Activated CD4-positive, CD25-positive, alpha-beta regulatory T cell treated with anti-CD3 and anti-CD28 coated beads, Interleukin-2, amount 50 U/mL, for 72 hours (primary cell): Measurements from ENCODE around the gene TMEM126B.
"Not testable (repeated sequence)": the region's sequence is repeated elsewhere in the genome, so short reads cannot be mapped to it uniquely, and the experiment has no call there.

ENCODE experiments used
- DNase-seq: peaks from one replicate; pipeline ENCODE4 v3.0.0; 2021

Gene TMEM126B

DNA sequence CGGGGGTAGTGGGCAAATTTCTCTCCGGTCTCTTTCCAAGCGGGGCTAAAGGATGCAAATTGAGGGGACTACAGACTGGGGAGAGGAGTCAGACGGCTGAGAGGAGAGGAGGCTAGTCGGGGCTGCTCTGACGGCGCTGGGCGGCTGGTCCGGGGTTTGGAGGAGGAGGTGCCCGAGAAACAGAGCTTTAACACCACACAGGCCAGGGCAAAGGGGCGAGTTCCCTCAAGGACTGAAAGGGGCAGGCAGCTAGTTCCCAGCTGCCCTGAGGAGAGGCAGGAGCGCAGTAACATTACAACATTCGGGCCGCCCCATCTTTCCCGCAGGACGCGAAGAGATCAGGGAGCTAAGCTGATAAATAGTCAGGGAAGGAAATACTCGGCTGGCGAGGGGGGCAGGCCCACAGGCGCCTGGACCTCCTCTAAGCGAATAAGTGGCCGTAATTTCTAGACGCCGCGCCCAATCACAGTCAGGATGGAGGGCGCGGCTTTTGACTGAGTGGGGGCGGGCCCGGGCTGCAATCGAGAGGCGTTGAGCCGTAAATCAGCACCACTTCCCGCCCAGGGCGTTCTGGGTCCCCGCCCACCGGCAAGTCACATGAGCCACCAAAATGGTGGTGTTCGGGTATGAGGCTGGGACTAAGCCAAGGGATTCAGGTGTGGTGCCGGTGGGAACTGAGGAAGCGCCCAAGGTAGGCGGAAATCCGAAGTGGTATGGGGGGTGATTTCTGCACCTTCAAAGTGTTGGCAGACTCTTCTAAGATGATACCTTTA, at the start of gene TMEM126B:
Gene TMEM126B (plus strand): TSS at position 596 of the 773 bp plus-strand sequence. CDS start 15 bp downstream, at position 611.
- DNase-seq, result peak; percentile 96

DNA sequence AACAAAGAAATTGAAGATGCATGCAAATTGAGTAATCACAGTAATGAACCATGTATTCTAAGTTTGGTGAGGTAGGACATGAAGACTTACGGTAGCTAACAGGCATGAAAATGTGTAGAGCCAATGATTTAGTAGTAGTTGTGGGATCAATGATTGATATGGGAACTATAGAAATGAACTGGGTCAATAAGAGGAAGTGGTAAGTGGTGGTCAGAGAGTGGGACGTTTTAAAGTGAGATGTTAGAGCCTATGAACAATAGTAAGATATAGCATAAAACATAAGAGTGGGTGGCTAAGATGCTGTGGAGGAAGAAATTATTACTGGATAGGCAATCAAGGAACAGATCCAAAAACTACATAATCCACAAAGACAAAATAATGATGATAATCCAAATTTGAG, 46.3 kb upstream of the TMEM126B start:
- DNase-seq, result no peak

DNA sequence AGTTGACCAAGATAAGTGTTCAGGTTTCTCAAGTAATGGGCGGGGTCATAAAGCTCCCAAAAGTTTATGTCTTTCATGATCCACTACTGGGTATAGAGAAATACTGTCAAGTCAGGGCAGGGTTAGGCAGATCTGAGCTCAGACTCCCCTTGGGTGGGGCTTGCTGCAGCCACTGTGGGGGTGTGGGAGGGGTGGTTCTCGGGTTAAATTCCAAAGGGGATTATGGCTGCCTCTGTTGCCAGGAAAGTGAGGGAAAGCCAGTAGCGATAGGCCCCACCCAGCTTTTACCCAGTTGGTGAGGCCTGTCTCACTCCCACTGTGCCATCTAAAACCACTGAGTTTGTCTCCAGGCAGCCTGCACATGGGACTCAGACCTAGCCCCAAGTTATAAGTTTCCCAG, 39.0 kb upstream of the TMEM126B start:
- DNase-seq, result no peak

DNA sequence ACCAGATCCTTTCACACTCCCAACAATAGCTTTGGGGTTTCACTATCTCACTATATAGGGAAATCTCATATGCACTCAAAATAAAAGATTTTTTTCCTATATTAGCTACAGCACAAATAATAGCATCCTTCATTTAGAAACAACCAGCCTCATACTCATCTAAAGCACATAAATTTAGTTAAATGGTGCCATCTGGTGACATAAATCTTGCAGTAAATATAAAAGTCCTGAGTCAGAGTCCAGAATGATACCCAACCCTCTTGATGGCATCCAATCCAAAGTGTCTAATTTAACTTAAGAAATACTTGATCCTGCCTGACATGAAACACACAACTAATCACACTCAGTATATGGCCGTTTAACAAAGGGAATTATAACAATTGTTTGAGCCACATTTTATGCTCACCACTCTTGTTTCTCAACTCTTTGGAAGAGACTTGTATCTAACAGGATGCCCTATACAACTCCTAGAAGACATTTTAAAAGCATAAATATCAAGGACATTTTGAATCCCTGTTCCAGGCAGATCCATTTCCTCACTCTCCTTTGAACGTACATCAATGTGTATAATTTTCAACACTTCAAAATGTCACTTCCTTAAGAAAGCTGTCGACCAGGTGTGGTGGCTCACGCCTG, 37.4 kb upstream of the TMEM126B start:
- DNase-seq, result no peak

DNA sequence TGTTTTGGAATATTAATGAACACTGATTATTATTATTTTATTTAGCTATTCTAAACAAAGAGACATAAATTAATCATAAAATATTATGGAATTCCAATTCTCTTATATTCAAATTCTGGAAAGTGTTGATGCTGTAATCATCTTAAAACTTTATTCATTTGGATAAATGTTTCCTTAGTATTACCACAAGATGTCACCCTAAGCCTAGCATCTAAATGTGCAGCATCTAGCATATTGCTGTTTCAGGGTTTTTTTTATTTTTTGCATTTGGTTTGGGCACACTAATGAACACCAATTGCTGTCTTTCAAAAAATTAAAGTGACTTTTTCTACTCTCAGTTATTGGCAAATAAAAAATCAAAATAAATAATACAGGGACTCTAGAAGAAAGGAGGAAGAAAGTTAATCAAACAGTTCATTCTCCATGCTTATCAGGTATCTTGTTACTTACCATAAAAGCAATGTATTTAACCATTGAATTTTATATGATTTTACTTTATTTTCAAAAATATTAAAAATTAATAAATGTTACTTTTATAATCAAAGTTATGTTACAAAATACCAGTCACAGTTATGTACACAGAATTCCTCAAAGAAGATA, 33.0 kb upstream of the TMEM126B start:
- no peak for DNase-seq

DNA sequence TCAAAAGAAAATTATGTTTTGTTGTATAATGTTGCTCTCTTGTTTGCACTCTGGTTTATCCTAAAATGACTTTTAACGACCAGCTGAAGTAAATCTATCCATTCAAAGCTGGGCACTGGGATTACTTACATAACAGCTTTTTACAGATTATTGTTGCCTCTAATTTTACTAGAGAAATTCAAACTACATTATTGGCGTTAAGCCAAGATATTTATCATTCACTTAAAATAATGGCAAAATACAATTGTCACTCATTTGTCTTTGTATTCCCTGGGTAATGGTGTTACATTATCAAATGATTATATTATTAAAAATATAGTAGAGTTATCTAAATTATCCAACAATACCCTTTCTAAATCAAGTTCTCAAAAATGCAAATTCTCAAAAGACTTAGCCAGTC, 31.5 kb upstream of the TMEM126B start:
- no peak for DNase-seq

DNA sequence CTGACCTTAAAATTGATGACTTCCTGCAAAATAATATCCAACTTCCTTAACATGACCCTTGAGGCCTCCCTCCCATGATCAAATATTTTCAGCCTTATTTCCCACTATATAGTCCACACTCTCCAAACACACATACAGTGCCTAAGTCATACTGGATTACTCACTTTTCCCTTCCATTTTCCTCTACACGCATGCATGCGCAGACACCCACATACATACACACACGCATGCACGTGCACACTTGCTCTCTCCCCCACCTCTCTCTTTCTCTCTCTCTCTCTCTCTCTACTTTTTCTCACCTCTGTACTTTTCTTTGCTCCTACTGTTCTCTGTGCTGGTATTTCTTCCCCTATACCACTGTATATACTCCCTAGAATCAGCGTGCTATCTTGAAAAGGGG, 29.3 kb upstream of the TMEM126B start:
- no peak for DNase-seq

DNA sequence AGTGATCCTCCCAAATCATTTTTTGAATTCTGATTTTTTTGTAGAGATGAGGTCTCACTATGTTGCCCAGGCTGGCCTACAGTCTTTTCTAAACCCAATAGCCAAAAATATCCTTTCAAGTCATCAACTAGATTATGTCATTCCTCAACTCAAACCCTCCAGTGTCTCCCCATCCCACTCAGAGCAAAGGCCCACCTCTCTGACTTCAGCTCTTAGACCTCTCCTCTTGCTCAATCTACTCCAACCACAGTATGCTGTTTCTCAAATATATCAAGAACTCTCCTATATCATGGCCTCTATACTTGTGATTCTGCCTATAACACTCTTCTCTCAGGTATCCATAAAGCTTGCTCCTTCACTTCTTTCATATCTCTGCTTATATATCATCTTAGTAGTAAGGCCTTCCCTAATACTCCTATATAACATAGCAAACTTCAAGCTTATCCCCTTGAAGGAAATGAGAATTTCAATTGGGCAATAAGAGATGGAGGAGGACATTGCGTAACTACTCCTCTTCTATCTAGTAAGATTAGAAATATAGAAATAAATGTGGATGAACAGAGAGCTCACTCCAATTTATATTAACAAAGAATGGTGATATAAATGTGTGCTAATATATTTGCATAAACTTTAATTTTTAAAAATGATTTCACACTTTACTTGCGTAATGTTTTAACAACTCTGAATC, 25.7 kb upstream of the TMEM126B start:
- DNase-seq, result no peak

DNA sequence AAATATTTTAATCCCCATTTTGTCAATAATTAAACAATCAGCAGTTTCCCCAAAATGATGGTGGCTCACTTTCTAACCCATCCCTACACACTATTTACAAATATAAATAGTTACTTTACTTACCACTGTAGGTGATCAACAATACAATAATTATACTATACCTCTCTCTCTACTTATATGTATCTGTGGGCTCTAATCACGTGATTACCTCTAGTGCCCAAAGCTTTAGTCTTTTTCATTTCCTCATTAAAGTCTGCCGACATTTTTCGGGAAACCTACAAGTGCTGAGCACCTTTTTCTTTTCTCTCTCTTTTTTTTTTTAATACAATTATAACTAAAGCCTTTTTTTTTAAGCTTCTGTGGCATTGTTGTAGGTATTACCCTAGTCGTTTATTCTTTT, 25.2 kb upstream of the TMEM126B start:
- no peak for DNase-seq

DNA sequence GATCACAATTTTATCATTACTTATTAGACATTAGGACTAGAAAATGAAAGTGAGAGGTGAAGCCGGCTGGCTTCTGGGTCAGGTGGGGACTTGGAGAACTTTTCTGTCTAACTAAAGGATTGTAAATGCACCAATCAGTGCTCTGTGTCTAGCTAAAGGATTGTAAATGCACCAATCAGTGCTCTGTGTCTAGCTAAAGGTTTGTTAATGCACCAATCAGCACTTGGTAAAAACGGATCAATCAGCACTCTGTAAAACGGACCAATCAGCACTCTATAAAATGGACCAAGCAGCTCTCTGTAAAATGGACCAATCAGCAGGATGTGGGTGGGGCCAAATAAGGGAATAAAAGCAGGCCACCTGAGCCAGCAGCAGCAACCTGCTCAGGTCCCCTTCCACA, 22.2 kb upstream of the TMEM126B start:
- DNase-seq, result not testable (repeated sequence)

DNA sequence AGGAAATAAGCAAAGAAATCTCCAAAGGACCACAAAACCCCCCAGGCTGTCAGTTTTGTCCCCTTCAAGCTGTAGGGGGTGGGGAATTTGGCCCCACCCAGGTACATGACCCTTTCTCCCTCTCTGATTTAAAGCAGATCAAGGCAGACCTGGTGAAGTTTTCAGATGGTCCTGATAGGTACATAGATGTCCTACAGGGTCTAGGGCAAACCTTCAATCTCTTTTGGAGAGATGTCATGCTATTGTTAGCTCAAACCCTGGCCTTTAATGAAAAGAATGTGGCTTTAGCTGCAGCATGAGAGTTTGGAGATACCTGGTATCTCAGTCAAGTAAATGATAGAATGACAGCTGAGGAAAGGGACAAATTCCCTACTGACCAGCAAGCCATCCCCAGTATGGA, 19.8 kb upstream of the TMEM126B start:
- not testable (repeated sequence) for DNase-seq

DNA sequence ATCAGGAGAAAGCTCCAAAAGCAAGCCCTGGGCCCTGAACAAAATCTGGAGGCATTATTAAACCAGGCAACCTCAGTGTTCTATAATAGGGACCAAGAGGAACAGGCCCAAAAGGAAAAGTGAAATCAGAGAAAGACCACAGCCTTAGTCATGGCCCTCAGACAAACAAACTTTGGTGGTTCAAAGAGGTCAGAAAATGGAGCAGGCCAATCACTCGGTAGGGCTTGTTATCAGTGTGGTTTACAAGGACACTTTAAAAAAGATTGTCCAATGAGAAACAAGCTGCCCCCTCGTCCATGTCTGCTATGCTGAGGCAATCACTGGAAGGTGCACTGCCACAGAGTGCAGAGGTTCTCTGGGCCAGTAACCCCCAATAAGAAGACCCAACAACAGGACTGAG, 19.1 kb upstream of the TMEM126B start:
- DNase-seq, result not testable (repeated sequence)

DNA sequence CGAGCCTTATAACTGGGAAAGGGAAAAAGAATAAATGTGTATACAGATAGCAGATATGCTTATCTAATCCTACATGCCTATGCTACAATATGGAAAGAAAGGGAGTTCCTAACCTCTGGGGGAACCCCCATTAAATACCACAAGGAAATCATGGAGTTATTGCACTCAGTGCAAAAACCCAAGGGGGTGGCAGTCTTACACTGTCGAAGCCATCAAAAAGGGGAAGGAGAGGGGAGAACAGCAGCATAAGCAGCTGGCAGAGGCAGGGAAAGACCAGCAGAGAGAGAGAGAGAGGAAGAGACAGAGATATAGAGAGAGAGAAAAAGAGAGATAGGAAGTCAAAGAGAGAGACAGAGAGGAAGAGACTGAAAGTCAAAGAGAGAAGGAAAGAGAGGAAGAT, 16.8 kb upstream of the TMEM126B start:
- not testable (repeated sequence) for DNase-seq

DNA sequence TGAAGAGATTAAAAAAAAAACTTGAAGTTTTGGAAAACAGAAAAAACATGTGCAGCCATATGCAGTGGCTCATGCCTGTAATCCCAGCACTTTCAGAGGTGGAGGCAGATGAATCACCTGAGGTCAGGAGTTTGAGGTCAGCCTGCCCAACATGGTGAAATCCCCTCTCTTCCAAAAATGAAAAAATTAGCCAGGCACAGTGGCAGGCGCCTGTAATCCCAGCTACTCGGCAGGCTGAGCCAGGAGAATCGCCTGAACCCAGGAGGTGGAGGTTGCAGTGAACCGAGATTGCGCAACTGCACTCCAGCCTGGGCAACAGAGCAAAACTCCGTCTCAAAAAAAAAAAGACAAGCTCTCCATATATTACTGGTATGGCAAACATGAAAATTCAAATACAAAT, 8.9 kb upstream of the TMEM126B start:
- DNase-seq, result no peak

DNA sequence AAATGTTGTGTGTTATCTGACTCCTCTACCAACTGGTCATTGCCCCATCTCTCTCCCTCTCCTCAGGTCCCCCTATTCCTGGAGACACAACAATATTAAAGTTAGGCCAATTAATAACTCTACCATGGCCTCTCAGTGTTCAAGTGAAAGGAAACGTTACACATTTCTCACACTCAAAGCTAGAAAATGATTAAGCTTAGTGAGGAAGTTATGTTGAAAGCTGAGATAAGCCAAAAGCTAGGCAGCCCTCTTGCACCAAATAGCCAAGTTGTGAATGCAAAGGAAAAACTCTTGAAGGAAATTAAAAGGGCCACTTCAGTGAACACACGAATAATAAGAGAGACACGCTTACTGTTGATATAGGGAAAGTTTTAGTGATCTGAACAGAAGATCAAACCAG, 8.1 kb upstream of the TMEM126B start:
- no peak for DNase-seq

DNA sequence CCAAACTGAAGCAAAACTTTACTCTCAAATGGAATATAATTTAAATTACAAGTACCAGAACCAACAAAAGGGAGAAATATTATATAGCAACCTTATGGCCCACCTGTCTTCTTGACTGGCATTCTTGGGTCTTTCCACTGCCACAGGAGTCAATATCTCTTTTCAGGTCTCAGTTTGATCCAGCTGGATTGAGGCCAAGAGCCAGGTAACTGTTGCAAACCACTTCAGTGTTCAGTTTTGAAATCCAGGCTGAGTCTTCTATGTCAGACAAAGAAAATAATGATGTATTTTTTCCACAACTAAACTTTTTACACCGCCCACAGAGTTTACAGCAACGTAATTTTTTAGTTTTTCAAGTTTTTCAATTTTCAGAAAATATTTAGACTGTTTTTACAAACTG, 1.9 kb upstream of the TMEM126B start:
- DNase-seq, result no peak

DNA sequence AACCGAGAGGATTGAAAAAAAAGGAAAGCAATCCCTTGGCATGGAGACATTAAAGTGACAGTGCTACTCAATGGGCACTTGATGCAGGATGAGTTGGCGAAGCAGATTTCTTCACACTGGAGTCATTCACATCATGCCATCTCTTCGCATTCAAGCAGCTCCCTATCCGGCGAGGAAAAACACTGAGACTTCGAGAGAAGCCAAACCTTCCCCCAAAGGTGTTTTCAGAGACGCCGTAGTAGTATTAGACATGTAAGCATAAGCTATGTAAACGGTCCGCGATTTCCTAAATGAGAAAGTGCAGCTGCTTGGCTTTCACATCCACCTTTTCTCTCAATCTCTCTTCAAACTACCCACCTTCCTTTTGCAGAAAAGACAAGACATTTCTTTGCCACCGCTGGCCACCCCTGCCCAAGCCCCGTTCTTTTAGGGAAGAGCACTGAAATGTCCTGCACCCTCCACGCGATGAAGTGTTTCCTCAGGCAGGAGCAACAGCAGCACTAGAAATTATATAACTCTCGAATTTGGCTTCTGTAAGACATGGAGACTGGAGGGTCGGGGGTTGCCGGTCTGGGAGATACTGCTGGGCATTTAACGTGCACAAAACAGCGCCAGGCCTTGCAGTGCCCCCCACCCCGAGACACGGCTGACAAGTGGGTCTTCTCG, 928 bp upstream of the TMEM126B start, which contains the start of gene DLG2:
Gene DLG2 (minus strand): TSS at position 13 of the 666 bp plus-strand sequence.
- DNase-seq, result no peak

DNA sequence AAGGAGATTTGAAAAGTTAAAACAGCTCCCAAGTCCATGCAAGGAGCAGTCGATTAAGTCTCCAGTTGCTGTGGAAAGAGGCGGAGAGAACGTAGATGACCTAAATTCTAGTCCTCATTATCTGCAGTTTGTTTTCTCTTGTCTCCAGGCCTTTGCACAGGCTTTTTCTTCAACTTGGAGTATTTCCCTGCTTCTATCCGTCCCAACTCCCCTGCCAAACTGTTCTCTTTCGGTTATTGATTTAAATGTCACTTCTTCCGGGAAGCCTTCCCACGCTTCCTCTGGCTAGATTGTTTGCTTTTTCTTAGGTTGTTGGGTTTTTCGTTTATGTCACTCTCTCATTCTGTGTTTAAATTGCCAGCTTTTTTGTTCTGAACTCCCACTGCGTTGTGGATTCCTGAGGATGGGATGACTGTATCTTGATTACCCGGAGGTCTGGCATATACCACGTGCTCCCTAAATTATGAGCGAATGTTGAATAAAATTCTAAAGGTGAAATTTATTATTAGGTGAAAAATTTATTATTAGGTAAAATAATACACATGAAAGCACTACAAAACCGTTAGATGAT, 463 bp downstream of the TMEM126B start:
- DNase-seq, result no peak

DNA sequence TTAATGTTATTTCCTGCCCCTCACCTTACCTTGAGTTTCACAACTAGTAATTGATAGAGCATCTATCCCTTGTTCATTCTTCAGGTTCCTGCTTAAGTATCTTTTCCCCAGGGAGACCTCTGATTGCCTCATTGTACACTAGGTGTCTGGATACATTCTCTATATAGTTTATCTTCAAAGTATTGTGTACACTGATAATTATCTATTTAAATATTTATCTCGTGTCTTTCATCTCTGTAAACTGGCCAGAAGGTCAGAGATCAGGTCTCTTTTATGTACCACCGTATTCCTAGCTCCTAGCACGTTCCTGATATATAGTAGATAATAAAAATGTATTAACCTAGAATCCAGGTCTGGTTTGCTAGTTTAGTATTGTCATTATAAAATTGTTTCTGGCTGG, 6.4 kb downstream of the TMEM126B start:
- DNase-seq, result no peak

DNA sequence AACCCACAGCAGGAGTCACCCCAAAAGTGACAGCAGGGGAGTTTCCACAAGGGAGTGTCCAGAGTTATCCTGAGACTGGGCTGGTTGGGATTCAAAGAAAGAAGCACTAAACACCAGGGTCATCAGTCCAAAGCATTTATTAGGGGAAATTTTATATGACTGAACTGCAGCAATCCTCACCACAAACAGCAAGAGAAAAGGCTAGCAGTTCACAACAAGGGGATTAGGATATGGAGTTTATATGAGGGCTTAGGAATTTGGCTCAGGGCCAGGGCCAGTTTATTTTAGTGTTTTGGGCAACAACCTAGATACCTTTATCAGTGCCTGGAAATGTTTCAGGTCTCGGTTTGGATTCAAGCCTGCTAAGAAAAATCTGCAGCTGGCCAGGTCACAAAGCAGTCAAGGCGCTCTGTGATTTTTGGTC, 14.8 kb downstream of the TMEM126B start:
- no peak for DNase-seq

DNA sequence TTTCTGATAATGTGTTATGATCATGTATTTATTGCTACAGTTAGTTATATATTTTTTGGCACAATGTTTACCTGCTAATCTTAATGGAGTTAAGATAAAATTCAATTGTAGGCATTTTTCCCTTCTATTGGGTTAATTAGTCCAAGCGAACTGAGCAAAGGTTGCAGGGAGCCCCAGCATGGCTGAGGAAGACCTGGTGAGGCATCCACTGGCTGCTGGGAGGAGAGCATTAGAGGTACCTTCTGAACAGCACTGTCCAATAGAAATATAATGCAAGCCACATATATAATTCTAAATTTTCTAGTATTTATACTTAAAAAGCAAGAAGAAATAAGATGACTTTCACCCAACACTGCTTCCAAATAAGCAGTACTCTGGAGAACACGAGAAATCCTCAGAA, 18.7 kb downstream of the TMEM126B start:
- DNase-seq, result no peak

DNA sequence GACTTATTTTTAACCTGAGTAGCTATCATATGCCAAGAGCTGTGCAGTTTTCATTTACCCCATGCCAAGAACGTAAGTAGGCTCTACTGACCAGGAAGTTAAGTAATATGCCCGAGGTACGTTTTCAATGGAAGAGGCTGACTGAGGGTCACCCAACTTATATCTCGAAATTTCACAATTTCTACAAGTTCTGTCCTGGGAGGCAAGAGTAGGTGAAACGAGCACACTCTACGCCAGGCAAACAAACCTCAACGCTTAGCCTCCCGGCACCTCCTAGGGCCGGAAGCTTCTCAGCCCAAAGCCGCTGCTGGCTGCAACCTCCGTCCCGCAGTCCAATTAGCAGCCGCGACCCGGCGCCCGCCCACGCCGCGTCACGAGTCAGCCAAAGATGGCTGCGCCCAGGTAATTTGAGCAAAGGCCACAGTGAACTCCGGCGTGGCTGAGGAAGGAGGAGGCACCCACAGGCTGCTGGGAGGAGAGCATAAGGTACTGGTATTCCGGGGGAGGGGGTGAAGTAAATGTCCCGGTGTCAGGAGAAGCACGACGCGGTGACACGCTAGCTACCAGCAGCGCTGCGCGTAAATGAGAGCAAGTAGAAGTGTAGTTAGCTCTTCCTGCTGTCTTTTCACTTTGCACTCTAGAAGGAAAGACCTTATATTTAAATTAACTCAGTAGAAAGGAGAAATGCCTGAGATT, 19.4 kb downstream of the TMEM126B start, which contains the start of gene TMEM126A:
Gene TMEM126A (plus strand): TSS at position 364 of the 696 bp plus-strand sequence. CDS start 2,289 bp downstream, outside the sequence.
- peak; percentile 90 for DNase-seq
